Measurements from ENCODE around the gene ACTN4.
"Not testable (repeated sequence)": the region's sequence is repeated elsewhere in the genome, so short reads cannot be mapped to it uniquely, and the experiment has no call there.

The ACTN4 gene

GRCh38 chr19:38647368-38647965 lies at the start of gene ACTN4:
TSS of gene ACTN4 (plus strand) at chr19:38647649. CDS start at chr19:38647746, 97 bp downstream.
- DNase-seq (ENCODE audit: low read depth), result peak; percentile 100

- no peak for DNase-seq (ENCODE audit: low read depth)
Observed at GRCh38 chr19:38599722-38600121, 47.7 kb upstream of the ACTN4 start.

GRCh38 chr19:38602856-38603255 lies 44.6 kb upstream of the ACTN4 start:
- DNase-seq (ENCODE audit: low read depth), result not testable (repeated sequence)

DNA sequence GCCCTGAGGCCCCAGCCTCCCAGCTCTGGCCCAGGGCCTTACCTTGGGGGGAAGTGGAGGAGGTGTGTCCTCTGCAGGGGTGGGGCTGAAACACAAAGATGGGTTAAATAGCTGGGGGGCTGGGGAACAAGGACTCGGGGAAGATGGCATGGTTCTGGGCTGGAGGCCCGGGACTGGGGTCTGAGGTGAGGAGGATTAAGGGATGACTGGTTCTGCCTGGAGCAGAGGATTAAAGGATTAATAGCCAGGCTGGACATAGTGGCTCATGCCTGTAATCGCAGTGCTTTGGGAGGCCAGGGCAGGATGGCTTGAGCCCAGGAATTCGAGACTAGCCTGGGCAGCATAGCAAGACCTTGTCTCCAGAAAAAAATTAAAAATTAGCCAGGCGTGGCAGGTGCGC lies 41.3 kb upstream of the ACTN4 start:
- no peak for DNase-seq (ENCODE audit: low read depth)

DNA sequence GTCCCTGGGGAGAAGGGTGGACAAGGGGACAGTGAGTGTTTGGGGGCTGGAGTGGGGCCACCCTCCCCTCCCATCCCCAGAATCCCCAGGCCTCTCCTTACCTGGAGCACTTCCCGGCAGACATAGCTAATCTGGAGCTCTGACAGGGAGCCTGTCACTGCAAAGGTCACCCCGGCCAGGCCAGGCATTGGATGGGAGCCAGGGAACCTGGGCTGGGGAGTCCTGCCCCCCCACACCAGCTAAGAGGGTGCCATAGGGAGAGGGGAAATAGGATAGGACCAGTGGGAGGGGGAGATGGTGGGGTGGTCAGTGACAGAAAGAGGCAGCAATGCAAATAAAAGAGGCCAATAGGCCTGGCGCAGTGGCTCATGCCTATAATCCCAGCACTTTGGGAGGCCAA lies 33.2 kb upstream of the ACTN4 start:
- DNase-seq (ENCODE audit: low read depth), result no peak

GRCh38 chr19:38615007-38615581 lies 32.4 kb upstream of the ACTN4 start:
- no peak for DNase-seq (ENCODE audit: low read depth)

GRCh38 chr19:38616265-38616664 lies 31.2 kb upstream of the ACTN4 start:
- no peak for DNase-seq (ENCODE audit: low read depth)

DNA sequence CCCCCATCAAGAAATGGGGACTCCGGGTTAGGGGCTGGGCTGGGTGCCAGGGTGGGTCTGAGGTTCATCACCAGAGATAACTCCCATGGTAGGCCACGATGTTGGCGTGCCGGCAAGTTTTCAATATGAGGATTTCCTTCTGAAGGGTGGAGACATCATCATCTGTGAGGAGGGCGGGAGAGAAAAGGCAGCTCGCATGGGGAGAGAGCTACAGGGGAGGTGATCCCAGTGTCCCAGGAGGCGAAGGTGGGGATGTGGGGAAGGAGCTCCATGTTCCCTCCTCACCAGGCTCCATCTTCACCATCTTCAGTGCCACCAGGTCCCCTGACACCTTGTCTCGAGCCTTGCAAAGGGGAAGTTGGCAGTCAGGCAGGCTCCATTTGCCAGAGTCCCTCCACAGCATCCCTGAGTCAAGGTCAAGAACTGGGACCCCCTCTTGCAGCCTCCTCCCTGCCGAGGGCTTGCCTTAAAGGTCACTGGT lies 30.1 kb upstream of the ACTN4 start:
- no peak for DNase-seq (ENCODE audit: low read depth)

GRCh38 chr19:38617764-38618589 lies 29.5 kb upstream of the ACTN4 start, which contains the start of gene MAP4K1:
TSS of gene MAP4K1 (minus strand) at chr19:38617953. CDS start at chr19:38617895, 58 bp downstream.
- peak; percentile 37 for DNase-seq (ENCODE audit: low read depth)

DNA sequence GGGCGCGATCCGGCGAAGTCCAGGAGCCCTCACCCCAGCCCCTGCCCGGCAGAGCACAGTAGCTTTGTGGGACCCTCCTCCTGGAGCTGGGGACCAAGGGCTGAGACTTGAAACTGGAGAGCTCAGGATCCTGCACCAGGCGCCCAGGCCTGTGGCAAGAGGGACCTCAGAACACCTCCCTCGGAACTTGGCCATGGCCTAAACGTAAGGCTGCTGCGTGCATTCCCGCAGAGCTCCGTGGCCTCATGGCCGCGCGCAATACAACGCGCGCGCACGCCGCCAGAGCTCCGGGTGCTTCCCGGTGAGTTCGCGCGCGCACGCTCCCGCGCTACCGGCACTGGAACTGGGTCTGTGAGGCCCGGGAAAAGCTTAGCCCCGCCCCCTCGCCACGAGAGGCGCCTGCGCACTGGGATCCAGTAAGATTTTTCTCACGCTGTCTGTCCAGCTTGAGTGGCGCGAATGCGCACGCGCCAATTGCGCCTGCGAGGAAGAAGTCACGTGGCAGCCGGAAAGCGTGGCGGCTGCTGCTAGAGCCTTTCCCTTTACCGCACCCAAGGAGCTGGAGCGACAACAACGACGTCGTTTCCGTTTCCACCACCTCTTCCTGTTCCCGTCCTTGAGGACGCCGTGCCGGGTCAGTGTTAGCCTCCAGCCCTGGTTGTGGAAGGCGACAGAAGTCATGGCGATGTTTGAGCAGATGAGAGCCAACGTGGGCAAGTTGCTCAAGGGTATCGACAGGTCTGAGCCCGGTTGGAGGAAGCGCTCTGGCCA lies 28.7 kb upstream of the ACTN4 start, which contains the start of gene EIF3K:
TSS of gene EIF3K (plus strand) at position 599 of the 771 bp plus-strand sequence. CDS start at position 680, 81 bp downstream.
- DNase-seq (ENCODE audit: low read depth), result peak; percentile 96

GRCh38 chr19:38619361-38620174 lies 27.9 kb upstream of the ACTN4 start:
- DNase-seq (ENCODE audit: low read depth), result no peak

GRCh38 chr19:38624822-38625221 lies 22.6 kb upstream of the ACTN4 start:
- no peak for DNase-seq (ENCODE audit: low read depth)

GRCh38 chr19:38626401-38626800 lies 21.0 kb upstream of the ACTN4 start:
- DNase-seq (ENCODE audit: low read depth), result no peak

GRCh38 chr19:38629568-38629967 lies 17.9 kb upstream of the ACTN4 start:
- DNase-seq (ENCODE audit: low read depth), result no peak

DNA sequence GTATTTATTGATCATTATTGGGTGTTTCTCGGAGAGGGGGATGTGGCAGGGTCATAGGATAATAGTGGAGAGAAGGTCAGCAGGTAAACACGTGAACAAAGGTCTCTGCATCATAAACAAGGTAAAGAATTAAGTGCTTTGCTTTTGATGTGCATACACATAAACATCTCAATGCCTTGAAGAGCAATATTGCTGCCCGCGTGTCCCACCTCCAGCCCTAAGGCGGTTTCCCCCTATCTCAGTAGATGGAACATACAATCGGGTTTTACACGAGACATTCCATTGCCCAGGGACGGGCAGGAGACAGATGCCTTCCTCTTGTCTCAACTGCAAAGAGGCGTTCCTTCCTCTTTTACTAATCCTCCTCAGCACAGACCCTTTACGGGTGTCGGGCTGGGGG lies 16.1 kb upstream of the ACTN4 start:
- DNase-seq (ENCODE audit: low read depth), result not testable (repeated sequence)

DNA sequence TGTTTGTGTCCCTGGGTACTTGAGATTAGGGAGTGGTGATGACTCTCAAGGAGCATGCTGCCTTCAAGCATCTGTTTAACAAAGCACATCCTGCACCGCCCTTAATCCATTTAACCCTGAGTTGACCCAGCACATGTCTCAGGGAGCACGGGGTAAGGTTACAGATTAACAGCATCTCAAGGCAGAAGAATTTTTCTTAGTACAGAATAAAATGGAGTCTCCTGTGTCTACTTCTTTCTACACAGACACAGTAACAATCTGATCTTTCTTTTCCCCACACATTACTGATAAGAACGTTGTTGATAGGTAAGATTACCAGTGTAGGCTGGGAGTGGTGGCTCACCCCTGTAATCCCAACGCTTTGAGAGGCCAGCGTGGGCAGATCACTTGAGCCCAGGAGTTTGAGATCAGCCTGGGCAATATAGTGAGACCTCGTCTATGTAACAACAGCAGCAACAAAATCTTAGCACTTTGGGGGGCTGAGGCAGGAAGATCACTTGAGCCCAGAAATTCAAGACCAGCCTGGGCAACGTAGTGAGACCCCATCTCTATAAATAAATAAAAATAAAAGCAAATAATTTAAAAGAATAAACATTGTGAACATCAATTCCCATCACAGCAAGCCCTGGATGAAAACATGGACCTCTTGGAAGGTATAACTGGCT lies 15.5 kb upstream of the ACTN4 start:
- not testable (repeated sequence) for DNase-seq (ENCODE audit: low read depth)

DNA sequence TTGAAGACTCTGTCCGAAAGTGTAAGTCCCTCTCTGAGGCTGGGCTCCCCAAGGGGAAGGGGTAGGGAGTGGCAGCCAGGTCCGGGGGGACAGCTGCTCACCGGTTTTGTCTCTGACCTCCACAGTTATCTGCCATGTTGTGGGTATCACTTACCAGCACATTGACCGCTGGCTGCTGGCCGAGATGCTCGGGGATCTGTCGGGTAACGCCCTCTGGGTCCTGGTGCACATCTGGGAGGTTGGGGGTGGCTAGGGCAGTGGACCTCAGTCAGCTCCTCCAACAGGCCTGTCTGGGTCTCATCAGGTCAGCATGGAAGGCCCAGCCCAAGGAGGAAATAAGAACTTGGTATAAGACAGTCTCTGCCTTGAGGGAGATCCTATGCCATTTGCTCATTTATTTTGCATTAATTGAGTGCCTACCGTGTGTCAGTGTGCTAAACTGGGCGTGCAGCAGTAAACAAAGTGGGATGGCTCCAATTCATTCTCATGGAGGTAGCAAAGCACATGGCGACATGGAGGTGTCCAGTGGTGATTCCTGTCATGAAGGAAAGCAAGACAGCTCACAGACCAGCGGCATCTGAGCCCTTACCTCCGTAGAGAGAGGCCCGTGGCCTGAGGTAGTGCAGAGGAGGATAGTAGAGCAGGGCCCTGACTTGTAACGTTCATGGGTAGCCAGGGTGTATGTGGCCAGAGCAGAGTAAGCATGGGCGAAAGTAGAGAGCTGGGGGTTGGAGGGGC lies 14.8 kb upstream of the ACTN4 start:
- DNase-seq (ENCODE audit: low read depth), result no peak

GRCh38 chr19:38634757-38635482 lies 12.5 kb upstream of the ACTN4 start:
- no peak for DNase-seq (ENCODE audit: low read depth)

Measured in stimulated activated CD8-positive, alpha-beta memory T cell treated with anti-CD3 and anti-CD28 coated beads, Interleukin-12 subunit alpha, Interleukin-12 subunit beta, amount 100 ng/mL, for 4 hours (primary cell).